ENCODE measurements around the gene CENPT. TPM values are rescaled to one million over a fixed set of nuclear protein-coding genes. Genes with fewer than 3 reads are reported as not detected.

CENPT gene
- total RNA-seq, 1 experiment from 2014 or later: 60.9 TPM

- H3K79me2 ChIP-seq (ENCODE audit: insufficient read depth, low read length): no peaks in the 10 kb centered on the region
- H2AFZ ChIP-seq (ENCODE audit: low read length): no peak overlapping the region
- Mint-ChIP-seq H3K27ac (no peak overlapping the region), H3K27me3 (ENCODE audit: low read depth) (no peaks in the 10 kb centered on the region; the same call in none of the 2 replicates), H3K36me3 (ENCODE audit: insufficient read depth in 1 of 3, low read depth in 3 of 3) (peaks cover 29 to 81% (median 71%) of the 10 kb centered on the region in 3 experiments), H3K9me3 (no peaks in the 10 kb centered on the region), H3K4me3 (no peak overlapping the region; a peak in 1 of 5 replicates), H3K4me1 (peaks cover 2 to 3% of the 10 kb centered on the region in 2 experiments)
- H2BK15ac ChIP-seq (ENCODE audit: low read depth, low read length): no peak overlapping the region
- no peak overlapping the region for H4K5ac ChIP-seq (ENCODE audit: insufficient read length, low read depth, low read length)
- no peak overlapping the region for H2BK20ac ChIP-seq (ENCODE audit: low read depth, low read length, poor library complexity, severe bottlenecking)
- no peak for DNase-seq
- no peak overlapping the region for H3K56ac ChIP-seq (ENCODE audit: insufficient read length, low read depth, low read length)
- no peaks in the 10 kb centered on the region for H4K20me1 ChIP-seq (ENCODE audit: control insufficient read depth, insufficient read depth, insufficient read length)
- H4K91ac ChIP-seq (ENCODE audit: insufficient read length, low read depth, low read length): no peak overlapping the region
- no peaks in the 10 kb centered on the region for H3K79me1 ChIP-seq (ENCODE audit: insufficient read depth, low read depth, low read length, poor library complexity, severe bottlenecking)
- WGBS (ENCODE audit: extremely low coverage, insufficient read length, low lambda C conversion rate): no CpG with 5 or more reads among the region's 12 CpGs
- H3K23me2 ChIP-seq (ENCODE audit: insufficient read length, low read depth, low read length, poor library complexity, severe bottlenecking): no peaks in the 10 kb centered on the region
- no peaks in the 10 kb centered on the region for H3K9me3 ChIP-seq (ENCODE audit: control insufficient read depth, low read depth, low read length)
- no peak overlapping the region for H3K18ac ChIP-seq (ENCODE audit: insufficient read length, low read depth, low read length)
- H3K9ac ChIP-seq (ENCODE audit: extremely low read depth, insufficient read length, low read length): no peak overlapping the region
- H2BK5ac ChIP-seq (ENCODE audit: insufficient read length, low read length): no peak overlapping the region
- no peak overlapping the region for H2AK5ac ChIP-seq (ENCODE audit: insufficient read length, low read length)
- no peaks in the 10 kb centered on the region for H3K4me1 ChIP-seq (ENCODE audit: insufficient read depth, low read length)
- no peak overlapping the region for H3K23ac ChIP-seq (ENCODE audit: insufficient read length, low read depth, low read length)
- H3T11ph ChIP-seq (ENCODE audit: low read length): no peak overlapping the region
- no peak overlapping the region for H3K27ac ChIP-seq (ENCODE audit: insufficient read length, low read depth, low read length)
- H3K4me2 ChIP-seq (ENCODE audit: insufficient read depth, insufficient read length, low read length): no peak overlapping the region
- no peak overlapping the region for H3K14ac ChIP-seq (ENCODE audit: insufficient read depth, low read length)
- H3K27me3 ChIP-seq (ENCODE audit: insufficient read depth, low read length): no peaks in the 10 kb centered on the region
- no peak overlapping the region for H3K4ac ChIP-seq (ENCODE audit: low read depth, low read length)
- no peak overlapping the region for H2BK120ac ChIP-seq (ENCODE audit: low read depth, low read length, poor library complexity, severe bottlenecking)
- H2BK12ac ChIP-seq (ENCODE audit: insufficient read length, low read depth, low read length): no peak overlapping the region
- no peak overlapping the region for H4K8ac ChIP-seq (replicated peaks; ENCODE audit: insufficient read length, low read depth, low read length)
- TF ChIP-seq CTCF (conservative IDR thresholded peaks at IDR 0.05): no peak
Measured at GRCh38 chr16:67879462-67879861, 32.0 kb upstream of the CENPT start.
